B cell (primary cell): ENCODE measurements around the gene PHACTR3. TPM values are rescaled to one million over a fixed set of nuclear protein-coding genes. Genes with fewer than 3 reads are reported as not detected.

ENCODE experiments used
- ATAC-seq: fragments of 200-7000 bp; cut with Tn5 transposase; one replicate; pipeline ENCODE4 v1.10.0; 2021; ENCODE audit warnings: low read depth, mild to moderate bottlenecking, moderate number of reproducible peaks, moderate library complexity
- CTCF ChIA-PET: fragments of 350-600 bp; sonication (Branson Sonifier 250); formaldehyde crosslinking; loops from one replicate; lab custom pipeline; 2021; ENCODE audit warnings: antibody characterized with exemption, inconsistent platforms; lab: Charles Lee
- POLR2A ChIA-PET: fragments of 350-600 bp; sonication (Branson Sonifier 250); formaldehyde crosslinking; loops from one replicate; lab custom pipeline; 2021; ENCODE audit warnings: antibody characterized with exemption; lab: Charles Lee
- DNase-seq: peaks from one replicate; pipeline ENCODE4 v3.0.0; 2013
- H2AFZ ChIP-seq: 2 replicates; pipeline ENCODE4 v1.6.1; 2012; ENCODE audit warnings: mild to moderate bottlenecking, low read depth, low read length; ENCODE audit not compliant: insufficient read depth, poor library complexity, severe bottlenecking
- H3K27ac ChIP-seq, 2 donors: 1 replicate in 1 of 2; 2 replicates in 1 of 2; pipeline ENCODE4 v1.5.1; 2012 to 2013; ENCODE audit warnings: low read length in 2 of 2, mild to moderate bottlenecking in 2 of 2, moderate library complexity in 1 of 2
- H3K27me3 ChIP-seq, 4 experiments: fragments of 200-600 bp in 1 of 4; sonication (generic) in 1 of 4; replicated peaks in 1 of 4; 1 replicate in 2 of 4; 2 replicates in 2 of 4; pipeline versions ENCODE4 v1.6.1 to v1.7.0; 2013 to 2016; ENCODE audit warnings: low read length in 3 of 4, mild to moderate bottlenecking in 2 of 4, mixed read lengths in 1 of 4, moderate library complexity in 1 of 4; ENCODE audit not compliant: insufficient read depth in 4 of 4, control insufficient read depth in 3 of 4; ENCODE audit errors: control extremely low read depth in 1 of 4
- H3K36me3 ChIP-seq, 2 experiments: replicated peaks in 1 of 2; 1 replicate in 1 of 2; 2 replicates in 1 of 2; pipeline versions ENCODE4 v1.6.1 to v1.7.1; 2013; ENCODE audit warnings: low read length in 1 of 2; ENCODE audit not compliant: insufficient read depth in 2 of 2, control insufficient read depth in 1 of 2; ENCODE audit errors: control extremely low read depth in 1 of 2, extremely low read depth in 1 of 2
- H3K4me1 ChIP-seq, 2 donors: fragments of 200-600 bp in 1 of 2; sonication (generic) in 1 of 2; 1 replicate in 1 of 2; 2 replicates in 1 of 2; pipeline versions ENCODE4 v1.5.1 to v1.6.1; 2013 to 2017; ENCODE audit warnings: low read length in 2 of 2; ENCODE audit not compliant: control insufficient read depth in 2 of 2, insufficient read depth in 2 of 2
- H3K4me2 ChIP-seq: replicated peaks from 2 replicates; pipeline ENCODE3; 2012; ENCODE audit warnings: mild to moderate bottlenecking, low read depth, low read length; ENCODE audit not compliant: poor library complexity, severe bottlenecking
- H3K4me3 ChIP-seq, 5 experiments: fragments of 200-600 bp in 1 of 5; sonication (generic) in 1 of 5; 1 replicate in 3 of 5; 2 replicates in 2 of 5; pipeline versions ENCODE4 v1.5.1 to v1.7.0; 2011 to 2016; ENCODE audit warnings: low read length in 4 of 5, mild to moderate bottlenecking in 4 of 5, low read depth in 2 of 5, control low read depth in 1 of 5, moderate library complexity in 1 of 5; ENCODE audit not compliant: insufficient read depth in 1 of 5; ENCODE audit errors: control extremely low read depth in 1 of 5, extremely low read depth in 1 of 5
- H3K79me2 ChIP-seq: fragments of 200-600 bp; sonication (generic); one replicate; pipeline ENCODE4 v1.6.0; 2016; ENCODE audit warnings: low read length; ENCODE audit not compliant: control insufficient read depth, insufficient read depth
- H3K9ac ChIP-seq: fragments of 200-600 bp; sonication (generic); 2 replicates; pipeline ENCODE4 v1.6.1; 2017; ENCODE audit warnings: mild to moderate bottlenecking, low read length, moderate library complexity
- H3K9me3 ChIP-seq, 3 donors: one replicate each; pipeline versions ENCODE4 v1.6.1 to v1.7.1; 2013; ENCODE audit warnings: low read length in 2 of 3; ENCODE audit not compliant: control insufficient read depth in 2 of 3, insufficient read depth in 1 of 3; ENCODE audit errors: control extremely low read depth in 1 of 3
- H4K20me1 ChIP-seq: 2 replicates; pipeline ENCODE4 v1.6.0; 2012; ENCODE audit warnings: mild to moderate bottlenecking, low read length; ENCODE audit not compliant: insufficient read depth, control insufficient read depth, poor library complexity, severe bottlenecking
- H3K27ac Mint-ChIP-seq: one replicate; pipeline ENCODE4 v1.8.0; 2021; ENCODE audit warnings: mixed read lengths
- H3K27me3 Mint-ChIP-seq: one replicate; pipeline ENCODE4 v1.8.0; 2021; ENCODE audit warnings: mixed read lengths
- H3K4me1 Mint-ChIP-seq: one replicate; pipeline ENCODE4 v1.8.0; 2021; ENCODE audit warnings: mixed read lengths
- H3K4me3 Mint-ChIP-seq: one replicate; pipeline ENCODE4 v1.8.0; 2021; ENCODE audit warnings: mixed read lengths
- H3K9me3 Mint-ChIP-seq: one replicate; pipeline ENCODE4 v1.8.0; 2022; ENCODE audit warnings: mixed read lengths; ENCODE audit not compliant: insufficient read depth
- EZH2 ChIP-seq: IDR thresholded peaks from 2 replicates; pipeline ENCODE4 v1.6.1; 2012; ENCODE audit warnings: borderline replicate concordance, low read depth, mild to moderate bottlenecking, moderate library complexity, low read length; ENCODE audit not compliant: insufficient read depth, poor library complexity, severe bottlenecking
- WGBS: methylation state at CpG from one replicate; pipeline ENCODE4 v1.1.5; 2013; ENCODE audit warnings: missing lambda C conversion rate; ENCODE audit not compliant: insufficient coverage; 5-methylcytosine and 5-hydroxymethylcytosine counted together
- intact Hi-C: fragments of 100-400 bp; cut with micrococcal nuclease; formaldehyde crosslinking; loops from one replicate; pipeline ENCODE4 v1.10.0; 2022
- polyA plus RNA-seq: library from polyadenylated mRNA; depleted of rRNA; stranded (reverse); fragments of >200 nt; gene quantifications from 2 replicates; pipeline ENCODE4 v1.2.3, GENCODE V29; 2012
- total RNA-seq, 2 donors: library from RNA; stranded (reverse); fragments of 120-200 nt in 1 of 2; gene quantifications; 1 replicate in 1 of 2; 2 replicates in 1 of 2; pipeline versions ENCODE4 v1.2.3 to v1.2.4, GENCODE V29; 2013 to 2022
- TF ChIP-seq, protein P1 (sequence below): fragments of 200-600 bp; IDR thresholded peaks from one replicate; pipeline ENCODE4 v1.8.0; 2022; ENCODE audit warnings: antibody characterized with exemption, mild to moderate bottlenecking

The PHACTR3 gene
- total and polyA plus RNA-seq, 2 donors (not counting 1 experiment from before 2014, with no cell fraction given) = not detected

DNA sequence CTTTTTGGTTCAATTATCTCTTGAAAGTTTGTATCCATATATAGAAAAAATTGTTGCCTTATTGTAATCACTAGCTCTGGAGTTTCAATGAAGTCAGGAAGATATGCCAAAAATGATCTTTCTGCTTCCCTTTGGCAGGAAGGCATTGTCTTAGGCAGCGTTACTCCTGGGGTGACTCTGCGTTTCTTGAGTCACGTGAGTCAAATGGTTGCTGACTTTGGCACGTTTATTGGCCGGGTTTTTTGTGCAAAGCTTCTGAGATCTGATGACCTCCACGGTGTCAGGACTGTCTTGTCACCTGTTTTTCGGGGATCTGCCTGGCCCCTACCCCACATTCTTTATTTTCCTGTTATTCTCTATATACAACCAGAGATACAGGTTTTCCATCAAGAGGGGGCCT is 10.4 kb downstream of the PHACTR3 start:
- H3K9me3 ChIP-seq = peaks cover 0 to 10% (median 0%) of the 10 kb centered on the region in 3 donors
- ChIA-PET CTCF (no interaction called here), POLR2A (no interaction called here)
- no peak overlapping the region for H3K9ac ChIP-seq
- Mint-ChIP-seq H3K27ac (no peak overlapping the region), H3K27me3 (peaks cover 5% of the 10 kb centered on the region), H3K9me3 (no peaks in the 10 kb centered on the region), H3K4me1 (no peaks in the 10 kb centered on the region), H3K4me3 (no peak overlapping the region)
- H3K27me3 ChIP-seq = no peaks in the 10 kb centered on the region
- H2AFZ ChIP-seq = no peak overlapping the region
- no peak for TF ChIP-seq EZH2
- TF ChIP-seq, protein P1, sequence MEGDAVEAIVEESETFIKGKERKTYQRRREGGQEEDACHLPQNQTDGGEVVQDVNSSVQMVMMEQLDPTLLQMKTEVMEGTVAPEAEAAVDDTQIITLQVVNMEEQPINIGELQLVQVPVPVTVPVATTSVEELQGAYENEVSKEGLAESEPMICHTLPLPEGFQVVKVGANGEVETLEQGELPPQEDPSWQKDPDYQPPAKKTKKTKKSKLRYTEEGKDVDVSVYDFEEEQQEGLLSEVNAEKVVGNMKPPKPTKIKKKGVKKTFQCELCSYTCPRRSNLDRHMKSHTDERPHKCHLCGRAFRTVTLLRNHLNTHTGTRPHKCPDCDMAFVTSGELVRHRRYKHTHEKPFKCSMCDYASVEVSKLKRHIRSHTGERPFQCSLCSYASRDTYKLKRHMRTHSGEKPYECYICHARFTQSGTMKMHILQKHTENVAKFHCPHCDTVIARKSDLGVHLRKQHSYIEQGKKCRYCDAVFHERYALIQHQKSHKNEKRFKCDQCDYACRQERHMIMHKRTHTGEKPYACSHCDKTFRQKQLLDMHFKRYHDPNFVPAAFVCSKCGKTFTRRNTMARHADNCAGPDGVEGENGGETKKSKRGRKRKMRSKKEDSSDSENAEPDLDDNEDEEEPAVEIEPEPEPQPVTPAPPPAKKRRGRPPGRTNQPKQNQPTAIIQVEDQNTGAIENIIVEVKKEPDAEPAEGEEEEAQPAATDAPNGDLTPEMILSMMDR = no peak
- no peak overlapping the region for H3K4me2 ChIP-seq
- intact Hi-C loops = no loop called here
- ATAC-seq = no peak
- H3K79me2 ChIP-seq = no peaks in the 10 kb centered on the region
- H4K20me1 ChIP-seq = no peaks in the 10 kb centered on the region
- no peak overlapping the region for H3K4me3 ChIP-seq
- DNase-seq = no peak
- H3K36me3 ChIP-seq = no peaks in the 10 kb centered on the region
- no peak overlapping the region for H3K27ac ChIP-seq
- H3K4me1 ChIP-seq = no peaks in the 10 kb centered on the region
- WGBS = 46% methylated on average over 6 of the region's 7 CpGs

- Histone ChIP-seq H3K4me3 (no peak overlapping the region), H3K9me3 (peaks cover 0 to 3% (median 0%) of the 10 kb centered on the region in 3 donors), H3K79me2 (no peaks in the 10 kb centered on the region), H4K20me1 (no peaks in the 10 kb centered on the region), H3K9ac (no peak overlapping the region), H3K27me3 (no peaks in the 10 kb centered on the region), H3K4me2 (no peak overlapping the region), H3K4me1 (no peaks in the 10 kb centered on the region), H2AFZ (no peak overlapping the region), H3K36me3 (no peaks in the 10 kb centered on the region), H3K27ac (no peak overlapping the region)
- 80% methylated on average over 5 of the region's 5 CpGs for WGBS
- ChIA-PET CTCF (interaction anchor here (1.0 kb wide), 1 partner anchor 18 kb away, joined by 5 read pairs; no protein-coding TSS in a partner anchor), POLR2A (no interaction called here)
- intact Hi-C loops = no loop called here
- TF ChIP-seq, protein P1 = no peak
- TF ChIP-seq EZH2 = no peak
- Mint-ChIP-seq H3K27me3 (peaks cover 11% of the 10 kb centered on the region), H3K27ac (no peak overlapping the region), H3K4me1 (no peaks in the 10 kb centered on the region), H3K9me3 (no peaks in the 10 kb centered on the region), H3K4me3 (no peak overlapping the region)
- ATAC-seq (no peak), DNase-seq (no peak)
These were observed 12.0 kb downstream of the PHACTR3 start for GRCh38 chr20:59616306-59616705.
